Stimulated activated CD4-positive, alpha-beta T cell treated with anti-CD3 and anti-CD28 coated beads, Interleukin-12 subunit alpha, Interleukin-12 subunit beta, amount 100 ng/mL, for 4 hours (primary cell): ENCODE data around the gene CTDSP2.
"Not testable (repeated sequence)": the region's sequence is repeated elsewhere in the genome, so short reads cannot be mapped to it uniquely, and the experiment has no call there.

Source experiments
- DNase-seq: peaks from one replicate; pipeline ENCODE4 v3.0.0-alpha.2; 2020

Gene CTDSP2

GRCh38 chr12:57832966-57833365 lies 13.6 kb downstream of the CTDSP2 start:
- DNase-seq = no peak

DNA sequence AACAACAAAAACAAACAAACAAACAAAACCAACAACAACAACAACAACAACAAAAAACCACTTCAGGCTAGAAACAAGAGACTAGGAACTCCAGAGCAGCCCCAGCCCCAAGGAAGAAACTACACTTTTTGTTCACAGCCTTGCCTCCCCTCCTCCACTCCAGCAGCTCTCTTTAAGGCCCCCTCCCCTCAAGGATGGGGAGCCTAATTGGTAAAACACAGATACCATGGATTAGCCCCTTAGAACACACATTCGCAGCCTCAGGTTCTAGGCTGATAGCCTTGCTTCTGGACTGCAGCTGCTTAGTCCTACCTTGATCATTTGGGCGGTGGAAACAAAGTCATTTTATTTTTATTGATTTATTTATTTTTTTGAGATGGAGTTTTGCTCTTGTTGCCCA lies 16.1 kb downstream of the CTDSP2 start:
- DNase-seq = no peak

DNA sequence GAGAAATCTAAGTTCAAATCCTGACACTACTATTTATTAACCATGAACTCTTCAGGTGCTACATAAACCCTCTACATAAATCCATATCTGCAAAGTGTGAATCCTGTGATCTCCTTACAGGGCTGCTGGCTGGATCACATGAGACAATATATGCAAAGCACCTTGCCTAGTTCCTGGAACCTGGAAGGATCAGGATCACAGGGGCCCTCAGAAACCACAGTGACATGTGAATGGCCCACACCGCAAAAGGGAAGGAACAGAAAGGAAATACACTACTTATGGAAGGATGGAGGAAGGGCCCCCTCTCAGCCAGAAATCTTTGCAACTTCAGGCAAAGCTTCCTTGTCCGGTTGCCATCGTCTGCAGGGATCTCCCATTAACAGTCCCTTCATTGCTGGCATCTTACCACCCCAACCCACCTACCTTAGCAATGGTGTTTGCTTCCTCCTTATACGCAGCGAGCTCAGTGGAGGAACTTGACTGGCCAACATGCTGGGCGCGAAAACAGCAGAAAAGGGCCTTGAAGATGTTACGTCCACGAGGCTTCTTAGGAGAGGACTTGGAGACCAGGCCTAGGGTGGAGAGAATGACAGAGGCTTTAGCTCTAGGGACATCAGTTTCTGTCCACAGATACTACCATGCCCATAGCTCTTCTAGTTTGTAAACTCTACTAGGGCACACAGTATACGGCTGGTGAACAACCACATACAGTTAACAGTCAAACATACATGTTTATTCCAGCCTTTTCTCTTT lies 17.3 kb downstream of the CTDSP2 start:
- no peak for DNase-seq

- DNase-seq = no peak
These were observed 19.6 kb downstream of the CTDSP2 start for GRCh38 chr12:57826966-57827365.

DNA sequence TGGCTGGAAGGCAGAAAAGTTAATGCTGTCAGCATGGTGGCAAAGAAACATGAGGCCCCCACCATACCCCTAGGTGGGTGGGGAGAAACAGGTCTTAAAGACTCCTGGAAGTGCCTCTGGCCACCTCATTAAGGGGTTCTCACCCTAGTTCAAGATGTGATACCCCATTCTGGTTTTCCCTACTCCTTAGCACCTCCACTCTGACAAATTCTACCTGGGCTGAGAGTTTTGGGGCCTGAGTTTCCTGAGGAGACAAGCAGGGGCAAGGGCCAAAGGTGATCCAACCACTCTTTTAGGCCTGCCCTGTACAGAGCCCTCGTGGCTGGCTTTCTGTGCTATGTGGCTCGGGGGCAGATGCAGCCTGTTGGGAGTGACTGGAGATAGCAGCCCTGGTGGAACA lies 20.1 kb downstream of the CTDSP2 start:
- no peak for DNase-seq

DNA sequence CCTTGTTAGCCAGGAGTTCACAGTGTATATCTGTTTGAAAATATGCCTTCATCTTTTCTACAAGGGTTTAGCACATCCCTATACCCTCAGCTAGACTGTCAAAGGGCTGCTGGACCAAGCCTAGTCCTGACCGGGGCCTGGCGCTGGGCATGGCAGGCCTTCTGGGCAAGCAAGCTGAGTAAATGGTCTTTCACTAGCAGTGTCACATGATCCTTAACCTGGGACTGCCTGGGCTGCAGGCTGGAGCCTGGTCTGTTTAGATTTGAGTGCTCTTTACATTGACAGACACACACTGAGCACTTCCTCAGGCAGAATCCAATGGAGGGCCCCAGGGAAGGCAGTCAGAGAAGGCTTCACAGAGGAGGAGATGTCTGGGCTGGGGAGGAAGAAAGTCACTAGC lies 21.1 kb downstream of the CTDSP2 start:
- no peak for DNase-seq

DNA sequence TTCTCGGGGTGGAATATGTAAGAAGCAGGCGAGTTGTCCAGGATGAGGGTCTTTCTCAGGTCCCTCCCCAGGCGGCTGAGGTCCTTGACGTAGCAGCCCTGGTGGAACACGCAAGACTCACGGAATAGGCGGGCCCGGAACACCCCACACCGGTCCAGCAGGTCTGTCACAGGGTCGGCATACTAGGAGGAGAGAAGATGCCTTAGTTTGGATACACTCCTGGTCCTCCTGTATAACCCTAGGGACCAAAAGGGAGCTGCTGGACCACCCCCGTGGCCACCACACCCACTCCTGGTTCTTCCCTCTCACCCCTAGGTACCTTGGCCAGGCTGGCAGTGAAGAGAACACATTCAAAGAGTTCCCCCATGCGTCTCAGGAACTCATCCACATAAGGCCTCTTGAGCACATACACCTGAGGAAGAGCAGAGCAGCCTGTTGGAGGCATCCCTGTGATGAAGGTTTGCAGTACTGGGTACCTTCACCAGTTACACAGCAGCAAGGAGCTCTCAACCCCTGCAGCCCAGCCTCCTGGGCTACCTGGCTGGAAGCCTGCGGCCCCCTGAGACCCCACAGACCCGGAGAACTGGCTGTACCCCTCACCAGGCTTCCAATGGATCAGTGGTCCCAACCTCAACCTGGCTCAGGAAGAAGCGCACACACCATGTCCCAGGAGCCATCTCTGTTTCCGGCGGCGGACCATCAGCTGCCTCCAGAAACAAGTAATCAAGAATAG lies 22.5 kb downstream of the CTDSP2 start:
- DNase-seq = no peak

- DNase-seq = no peak
These were observed 23.2 kb downstream of the CTDSP2 start for GRCh38 chr12:57823131-57823907.

DNA sequence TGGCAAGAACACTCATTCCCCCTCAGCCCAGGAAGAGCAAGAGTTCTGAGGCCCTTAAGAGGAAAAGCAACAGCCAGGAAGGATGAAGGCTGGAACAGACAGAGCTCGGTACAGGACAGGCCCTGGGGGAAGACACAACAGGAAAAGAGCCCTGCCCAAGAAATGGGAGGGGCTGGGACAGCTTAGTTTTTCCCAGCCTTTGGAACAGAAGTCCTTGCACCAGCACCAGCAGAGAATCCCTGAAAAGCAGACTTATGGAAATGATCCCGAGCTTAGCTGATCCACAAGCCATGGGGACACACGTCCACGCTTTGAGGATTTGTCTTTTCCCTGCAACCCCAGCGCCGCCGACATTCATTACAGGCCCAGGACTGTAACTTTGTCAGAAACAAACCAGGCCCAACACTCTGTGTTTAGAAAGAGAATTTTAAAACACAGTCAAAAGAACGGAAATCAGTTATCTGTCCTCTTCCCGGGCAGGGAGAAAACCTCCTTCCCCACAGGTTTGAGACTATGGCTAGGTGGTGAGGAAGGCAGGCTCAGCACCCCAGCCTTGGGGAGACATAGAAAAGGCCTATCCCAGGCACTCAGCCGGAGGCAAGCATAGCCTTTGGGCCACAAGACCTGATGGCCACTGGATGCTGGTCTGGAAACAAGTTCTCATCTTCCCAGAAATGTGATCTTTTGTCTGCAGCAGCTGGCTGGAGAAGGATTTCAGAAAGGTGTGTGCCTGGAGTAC lies 24.0 kb downstream of the CTDSP2 start:
- no peak for DNase-seq

GRCh38 chr12:57821474-57822214 lies 24.9 kb downstream of the CTDSP2 start:
- no peak for DNase-seq

GRCh38 chr12:57821015-57821414 lies 25.5 kb downstream of the CTDSP2 start:
- not testable (repeated sequence) for DNase-seq

GRCh38 chr12:57820119-57820518 lies 26.4 kb downstream of the CTDSP2 start:
- DNase-seq = not testable (repeated sequence)

- DNase-seq = not testable (repeated sequence)
These were observed 28.6 kb downstream of the CTDSP2 start for GRCh38 chr12:57817990-57818331.

- DNase-seq = no peak
These were observed 29.1 kb downstream of the CTDSP2 start for GRCh38 chr12:57817261-57817989.

DNA sequence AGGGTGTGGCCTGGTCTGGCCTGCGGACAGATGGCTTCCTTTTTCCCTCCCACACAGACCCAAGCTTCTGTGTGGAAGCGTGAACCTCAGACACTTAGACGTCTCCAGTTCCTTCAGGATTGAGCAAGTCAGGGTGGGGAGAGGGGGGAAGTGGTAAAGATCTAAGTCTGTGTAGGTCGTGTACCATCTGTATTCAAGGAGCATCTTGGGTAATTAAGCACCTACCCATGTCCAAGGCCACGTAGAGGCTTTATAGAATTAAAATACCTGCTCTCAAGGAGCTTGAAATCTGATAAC lies 29.7 kb downstream of the CTDSP2 start:
- DNase-seq = no peak

DNA sequence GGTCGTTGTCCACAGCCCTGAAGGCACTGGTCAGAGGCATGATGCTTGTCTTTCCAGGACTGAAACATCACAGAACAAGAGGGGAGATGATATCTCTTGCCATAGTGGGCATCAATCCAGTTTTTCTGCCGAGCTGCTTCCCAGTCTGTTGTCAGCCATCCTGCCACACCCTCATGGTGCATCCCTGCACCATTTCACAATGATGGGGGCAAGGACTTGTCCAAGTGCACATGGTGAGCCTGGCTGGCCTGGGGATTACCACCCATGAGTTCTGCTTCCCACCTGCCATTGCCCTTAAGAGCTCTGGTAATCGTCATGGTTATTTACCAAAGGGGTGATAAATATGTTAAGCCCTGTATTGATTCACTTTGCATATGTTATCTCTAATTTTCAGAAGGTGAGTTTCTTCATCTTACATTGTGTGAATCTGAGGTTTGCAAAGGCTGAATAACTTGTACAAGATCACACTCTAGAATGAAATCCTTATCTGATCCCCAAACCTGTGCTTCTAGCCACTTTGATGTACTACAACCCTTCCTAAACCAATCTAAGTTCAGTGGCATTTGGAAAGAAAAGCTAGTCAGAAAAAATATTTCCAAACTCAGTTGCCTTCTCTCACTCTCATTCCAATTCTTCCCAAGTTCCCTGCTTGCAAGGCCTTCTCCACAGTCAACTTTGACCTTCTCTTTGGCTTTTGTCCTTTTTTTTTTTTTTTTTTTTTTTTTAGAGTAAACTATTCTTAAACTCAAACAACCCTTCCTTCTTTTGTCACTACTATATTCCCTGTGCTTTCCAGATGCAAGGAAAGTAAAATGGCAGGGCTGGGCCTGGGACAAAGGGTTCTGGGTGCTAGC lies 30.3 kb downstream of the CTDSP2 start:
- no peak for DNase-seq

GRCh38 chr12:57815177-57816000 lies 31.1 kb downstream of the CTDSP2 start:
- no peak for DNase-seq

- DNase-seq = no peak
These were observed 32.4 kb downstream of the CTDSP2 start for GRCh38 chr12:57813971-57814772.
